Astrocyte of the cerebellum (primary cell): ENCODE data around the gene SLC66A2.

ENCODE experiments used
- DNase-seq: peaks from one replicate; pipeline ENCODE4 v3.0.0-alpha.2; 2011; ENCODE audit warnings: low read depth
- H3K4me3 ChIP-seq: 2 replicates; pipeline ENCODE4 v1.5.1; 2011; ENCODE audit warnings: mild to moderate bottlenecking, low read depth, low read length, moderate library complexity
- CTCF ChIP-seq: IDR thresholded peaks from 2 replicates; pipeline ENCODE4 v1.5.1; 2012; ENCODE audit warnings: low read length, low read depth, moderate library complexity, mild to moderate bottlenecking; ENCODE audit errors: missing control alignments
- in situ Hi-C: cut with HindIII; loops from 2 replicates; pipeline ENCODE4 v1.10.0; 2017; ENCODE audit warnings: low sequenced_read_pairs

Gene SLC66A2

GRCh38 chr18:79987566-79987965 lies 36.1 kb upstream of the SLC66A2 start:
- H3K4me3 ChIP-seq = peak overlapping the region; percentile 81
- in situ Hi-C loops = no loop called here
- no peak for TF ChIP-seq CTCF
- no peak for DNase-seq

DNA sequence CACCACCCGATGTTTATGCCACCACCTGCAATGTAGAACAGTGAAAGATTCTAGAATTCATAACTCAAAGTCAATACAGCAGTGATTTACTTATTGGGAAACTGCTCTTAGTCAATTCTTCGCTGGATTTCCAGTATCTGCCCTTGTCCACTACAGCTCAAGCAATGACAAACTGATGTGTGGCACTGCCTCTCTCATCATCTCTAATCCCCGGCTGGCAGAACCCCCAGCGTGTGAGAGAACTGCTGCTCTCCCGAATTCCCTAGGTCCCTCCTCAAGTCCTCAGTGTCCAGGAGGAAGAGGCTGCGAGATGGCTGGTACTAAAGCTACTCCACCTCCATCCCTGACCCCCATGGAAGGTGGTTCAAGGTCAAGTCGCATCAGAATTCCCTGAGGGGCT lies 35.3 kb upstream of the SLC66A2 start:
- no peak for TF ChIP-seq CTCF
- peak overlapping the region; percentile 81 for H3K4me3 ChIP-seq
- DNase-seq = no peak
- in situ Hi-C loops = no loop called here

DNA sequence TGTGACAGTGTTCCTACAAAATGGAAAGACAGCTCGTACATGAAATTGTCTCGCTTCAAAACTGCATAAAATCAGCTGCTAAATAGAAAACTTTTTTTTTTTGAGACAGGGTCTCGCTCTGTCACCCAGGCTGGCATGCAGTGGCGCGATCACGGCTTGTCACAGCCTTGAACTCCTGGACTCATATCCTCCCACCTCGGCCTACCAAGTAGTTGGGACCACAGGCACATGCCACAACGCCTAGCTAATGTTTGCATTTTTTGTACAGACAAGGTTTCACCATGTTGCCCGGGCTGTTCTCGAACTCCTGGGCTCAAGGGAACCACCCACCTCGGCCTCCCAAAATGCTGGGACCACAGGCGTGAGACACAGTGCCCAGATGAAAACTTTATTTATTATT lies 33.7 kb upstream of the SLC66A2 start:
- DNase-seq = no peak
- H3K4me3 ChIP-seq = no peak overlapping the region
- in situ Hi-C loops = no loop called here
- no peak for TF ChIP-seq CTCF

GRCh38 chr18:79983793-79984192 lies 32.3 kb upstream of the SLC66A2 start:
- in situ Hi-C loops = no loop called here
- no peak for DNase-seq
- no peak for TF ChIP-seq CTCF
- no peak overlapping the region for H3K4me3 ChIP-seq

GRCh38 chr18:79983253-79983652 lies 31.8 kb upstream of the SLC66A2 start:
- no peak for TF ChIP-seq CTCF
- in situ Hi-C loops = no loop called here
- no peak overlapping the region for H3K4me3 ChIP-seq
- no peak for DNase-seq

GRCh38 chr18:79982736-79983135 lies 31.3 kb upstream of the SLC66A2 start:
- in situ Hi-C loops = no loop called here
- no peak for DNase-seq

More at GRCh38 chr18:79982736-79983135, 31.3 kb upstream of the SLC66A2 start:
- H3K4me3 ChIP-seq = no peak overlapping the region
- no peak for TF ChIP-seq CTCF
